HG02678 (cell line): ENCODE results near the gene ETF1.
"Not testable (repeated sequence)": the region's sequence is repeated elsewhere in the genome, so short reads cannot be mapped to it uniquely, and the experiment has no call there.

Experiments used
- ATAC-seq: cut with Tn5 transposase; IDR thresholded peaks from one replicate; pipeline ENCODE4 v1.9.1; 2021; ENCODE audit warnings: mild to moderate bottlenecking, moderate library complexity; ENCODE audit not compliant: unreplicated experiment

ETF1 gene

GRCh38 chr5:138492560-138493045 lies 50.4 kb downstream of the ETF1 start:
- ATAC-seq = no peak

DNA sequence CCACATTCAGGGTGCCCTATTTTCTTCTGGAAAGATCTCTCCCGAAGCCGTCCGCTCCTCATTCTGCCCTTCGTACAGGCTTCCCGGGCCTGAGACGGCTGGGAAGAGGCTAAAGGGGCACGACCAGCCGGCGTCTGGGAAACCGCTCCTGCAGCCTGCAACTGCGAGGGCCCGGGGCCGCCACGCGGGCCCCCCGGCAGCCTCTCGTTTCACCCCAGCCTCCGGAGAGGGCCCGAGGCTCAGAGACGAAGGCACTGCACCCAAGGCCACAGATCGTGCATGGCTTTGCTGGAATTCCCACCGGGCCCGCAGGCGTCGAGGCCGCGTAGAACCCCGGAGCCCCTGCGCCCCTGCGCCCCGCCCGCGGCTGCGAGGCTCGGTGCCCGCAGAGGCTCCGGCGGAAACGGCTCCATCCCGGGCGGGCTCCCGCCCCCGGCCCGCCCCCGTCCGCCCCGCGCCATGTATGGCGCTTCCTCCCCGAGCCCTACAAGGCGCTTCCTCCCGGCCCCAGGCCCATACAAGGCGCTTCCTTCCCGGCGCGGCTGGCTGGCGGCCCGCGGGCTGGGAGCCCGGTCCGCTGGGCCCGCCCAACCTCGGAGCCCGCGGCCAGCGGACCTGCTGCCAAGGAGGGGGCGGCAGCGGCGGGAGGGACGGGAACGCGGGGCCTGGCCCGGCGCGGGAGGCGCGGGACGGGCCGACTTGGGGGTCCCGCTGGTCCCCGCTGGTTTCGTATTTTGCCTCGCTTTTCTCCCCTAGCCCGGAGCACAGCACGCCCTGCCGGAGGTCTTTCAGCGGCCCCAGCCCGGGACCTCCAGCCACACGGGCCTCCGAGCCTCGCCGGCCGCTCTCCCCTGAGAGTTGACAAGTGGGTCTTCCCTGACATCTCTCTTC lies 51.1 kb downstream of the ETF1 start:
- ATAC-seq = peak; percentile 99

DNA sequence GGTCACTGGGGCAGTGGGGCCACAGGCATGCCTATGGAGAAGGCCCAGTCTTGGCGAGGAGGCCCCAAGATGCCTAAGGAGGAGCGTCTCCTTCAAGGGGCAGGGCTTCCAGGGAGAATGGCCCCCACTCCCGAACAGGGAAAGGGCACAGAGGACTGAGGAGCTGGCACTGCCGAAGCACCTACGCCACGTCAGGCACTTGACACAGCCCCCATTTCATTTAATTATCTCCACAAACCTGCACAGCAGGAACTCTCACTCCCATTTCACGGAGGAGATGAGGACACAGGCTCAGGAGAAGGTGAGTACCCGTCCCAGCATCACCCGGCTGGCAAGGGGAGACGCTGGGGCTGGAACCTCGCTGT lies 51.8 kb downstream of the ETF1 start:
- ATAC-seq = no peak

GRCh38 chr5:138490648-138491283 lies 52.3 kb downstream of the ETF1 start:
- ATAC-seq = no peak

GRCh38 chr5:138489683-138490061 lies 53.4 kb downstream of the ETF1 start:
- ATAC-seq = no peak

DNA sequence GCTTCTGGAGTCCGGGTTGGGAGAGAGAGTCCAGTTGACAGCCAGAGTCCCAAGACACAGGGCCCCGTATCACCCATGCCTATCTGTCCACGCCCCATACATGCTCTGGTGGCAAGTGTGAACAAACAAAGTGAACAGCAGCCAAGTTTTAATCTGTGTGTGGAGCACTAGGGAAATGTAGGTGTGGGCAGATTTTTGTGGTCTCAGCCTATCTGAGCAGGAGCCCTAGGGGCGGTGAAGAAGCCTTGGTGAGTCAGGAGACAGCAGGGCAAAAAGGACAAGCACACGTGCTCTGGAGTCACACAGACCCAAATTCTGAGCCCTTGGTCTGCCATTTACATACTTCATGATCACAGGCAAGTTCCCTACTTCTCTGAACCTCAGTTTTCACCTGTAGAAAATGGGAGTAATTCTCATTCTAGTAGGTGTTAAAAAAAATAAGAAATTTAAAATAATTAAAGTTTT lies 54.5 kb downstream of the ETF1 start:
- no peak for ATAC-seq

DNA sequence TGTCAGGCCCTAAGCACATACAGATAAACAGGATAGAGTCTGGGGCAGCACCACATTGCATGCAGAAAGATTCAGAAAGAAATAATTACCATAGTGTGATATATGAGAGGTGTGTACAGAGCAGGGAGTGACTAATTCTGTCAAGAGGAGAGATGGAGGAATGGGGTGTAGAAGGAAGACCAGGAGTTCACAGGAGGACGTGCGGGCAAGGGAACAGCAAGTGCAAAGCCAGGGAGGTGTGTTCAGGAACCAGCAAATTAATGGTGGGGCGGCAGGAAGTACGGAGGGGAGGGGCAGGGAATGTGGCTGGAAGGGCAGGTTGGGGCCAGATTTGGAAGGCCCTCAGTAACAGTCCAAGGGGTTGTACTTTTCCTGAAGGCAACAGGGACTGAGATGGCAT lies 60.4 kb downstream of the ETF1 start:
- no peak for ATAC-seq

DNA sequence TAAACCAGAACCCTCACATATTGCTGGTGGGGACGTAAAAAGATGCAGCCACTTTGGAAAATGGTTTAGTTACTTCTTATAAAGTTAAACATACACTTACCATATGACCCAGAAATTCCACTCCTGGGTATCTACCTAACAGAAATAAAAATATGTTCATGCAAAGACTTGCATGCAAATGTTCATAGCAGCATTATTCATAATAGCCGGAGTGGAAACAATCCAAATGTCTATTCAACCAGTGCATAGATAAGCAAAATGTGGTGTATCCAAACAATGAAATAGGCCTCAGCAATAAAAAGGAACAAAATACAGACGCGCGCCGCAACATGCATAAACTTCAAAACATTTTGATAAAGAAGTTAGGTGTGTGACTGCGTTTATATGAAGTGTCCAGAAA lies 66.1 kb downstream of the ETF1 start:
- ATAC-seq = no peak

- not testable (repeated sequence) for ATAC-seq
These were observed 69.9 kb downstream of the ETF1 start for GRCh38 chr5:138473151-138473550.

GRCh38 chr5:138472353-138472752 lies 70.7 kb downstream of the ETF1 start:
- ATAC-seq = no peak

GRCh38 chr5:138471052-138471361 lies 72.0 kb downstream of the ETF1 start:
- no peak for ATAC-seq

DNA sequence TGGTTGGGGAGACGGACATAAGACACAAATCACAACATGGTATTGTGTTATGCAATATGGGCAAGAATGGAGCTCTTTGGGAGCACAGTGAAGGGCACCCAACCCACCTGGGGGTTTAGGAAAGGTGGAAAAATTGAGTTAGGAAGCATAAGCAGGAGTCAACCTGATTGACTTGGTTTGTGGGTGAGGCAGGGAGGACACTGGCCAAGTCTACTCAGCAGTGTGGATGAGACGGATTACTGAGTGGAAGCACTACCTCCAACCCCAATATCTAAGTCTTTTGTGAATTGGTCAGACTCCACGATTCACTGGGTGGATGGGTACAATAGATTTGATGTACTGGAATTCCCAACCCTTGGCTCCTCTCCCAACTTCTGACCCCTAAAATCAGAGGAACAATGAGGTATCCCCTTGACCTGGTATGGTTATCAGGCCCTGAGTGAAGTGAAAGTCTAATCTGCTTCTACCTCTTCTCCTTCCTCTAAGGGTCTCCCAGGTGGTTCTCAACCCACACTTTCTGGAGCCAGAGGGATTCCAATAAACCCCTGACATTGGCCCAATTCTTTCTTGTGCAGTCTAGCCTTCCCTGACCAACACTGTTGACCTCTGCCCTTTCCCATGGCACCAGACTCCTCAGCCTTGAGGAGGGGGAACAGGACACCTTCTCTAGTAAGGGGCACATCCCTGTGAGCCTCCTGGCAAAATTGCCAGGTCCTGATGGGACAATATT lies 72.5 kb downstream of the ETF1 start:
- ATAC-seq = no peak

GRCh38 chr5:138469540-138470321 lies 73.3 kb downstream of the ETF1 start:
- ATAC-seq = no peak

DNA sequence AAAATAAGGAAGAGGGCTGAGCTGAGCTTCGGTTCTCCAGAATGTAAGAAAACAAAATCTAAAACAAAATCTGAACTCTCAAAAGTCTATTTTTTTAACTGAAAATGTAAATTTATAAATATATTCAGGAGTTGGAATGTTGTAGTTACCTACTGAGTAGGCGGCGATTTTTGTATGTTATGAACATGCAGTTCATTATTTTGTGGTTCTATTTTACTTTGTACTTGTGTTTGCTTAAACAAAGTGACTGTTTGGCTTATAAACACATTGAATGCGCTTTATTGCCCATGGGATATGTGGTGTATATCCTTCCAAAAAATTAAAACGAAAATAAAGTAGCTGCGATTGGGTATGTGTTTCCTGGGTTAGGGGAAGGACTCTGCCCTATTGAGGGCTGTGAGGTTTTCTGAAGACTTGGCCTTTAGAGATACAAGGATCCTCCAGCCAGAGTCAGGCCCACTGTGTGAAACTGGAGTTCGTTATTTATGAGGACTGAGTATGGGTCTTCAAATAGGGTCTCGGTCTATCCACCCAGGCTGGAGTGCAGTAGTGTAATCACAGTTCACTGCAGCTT lies 74.0 kb downstream of the ETF1 start:
- ATAC-seq = no peak

DNA sequence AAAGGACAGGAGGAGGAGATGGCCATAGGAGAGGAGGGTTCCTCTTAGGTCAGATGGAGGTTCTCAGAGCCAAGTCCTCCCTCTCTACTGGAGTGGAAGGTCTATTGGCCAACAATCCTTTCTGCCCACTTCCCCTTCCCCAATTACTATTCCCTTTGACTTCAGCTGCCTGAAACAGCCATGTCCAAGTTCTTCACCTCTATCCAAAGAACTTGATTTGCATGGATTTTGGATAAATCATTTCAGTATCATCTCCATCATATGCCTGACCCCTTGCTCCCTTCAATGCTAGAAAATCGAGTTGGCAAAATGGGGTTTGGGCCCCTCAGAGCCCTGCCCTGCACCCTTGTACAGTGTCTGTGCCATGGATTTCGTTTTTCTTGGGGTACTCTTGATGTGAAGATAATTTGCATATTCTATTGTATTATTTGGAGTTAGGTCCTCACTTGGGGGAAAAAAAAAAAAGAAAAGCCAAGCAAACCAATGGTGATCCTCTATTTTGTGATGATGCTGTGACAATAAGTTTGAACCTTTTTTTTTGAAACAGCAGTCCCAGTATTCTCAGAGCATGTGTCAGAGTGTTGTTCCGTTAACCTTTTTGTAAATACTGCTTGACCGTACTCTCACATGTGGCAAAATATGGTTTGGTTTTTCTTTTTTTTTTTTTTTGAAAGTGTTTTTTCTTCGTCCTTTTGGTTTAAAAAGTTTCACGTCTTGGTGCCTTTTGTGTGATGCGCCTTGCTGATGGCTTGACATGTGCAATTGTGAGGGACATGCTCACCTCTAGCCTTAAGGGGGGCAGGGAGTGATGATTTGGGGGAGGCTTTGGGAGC lies 74.7 kb downstream of the ETF1 start:
- ATAC-seq = no peak

- no peak for ATAC-seq
These were observed 75.3 kb downstream of the ETF1 start for GRCh38 chr5:138467711-138468132.

DNA sequence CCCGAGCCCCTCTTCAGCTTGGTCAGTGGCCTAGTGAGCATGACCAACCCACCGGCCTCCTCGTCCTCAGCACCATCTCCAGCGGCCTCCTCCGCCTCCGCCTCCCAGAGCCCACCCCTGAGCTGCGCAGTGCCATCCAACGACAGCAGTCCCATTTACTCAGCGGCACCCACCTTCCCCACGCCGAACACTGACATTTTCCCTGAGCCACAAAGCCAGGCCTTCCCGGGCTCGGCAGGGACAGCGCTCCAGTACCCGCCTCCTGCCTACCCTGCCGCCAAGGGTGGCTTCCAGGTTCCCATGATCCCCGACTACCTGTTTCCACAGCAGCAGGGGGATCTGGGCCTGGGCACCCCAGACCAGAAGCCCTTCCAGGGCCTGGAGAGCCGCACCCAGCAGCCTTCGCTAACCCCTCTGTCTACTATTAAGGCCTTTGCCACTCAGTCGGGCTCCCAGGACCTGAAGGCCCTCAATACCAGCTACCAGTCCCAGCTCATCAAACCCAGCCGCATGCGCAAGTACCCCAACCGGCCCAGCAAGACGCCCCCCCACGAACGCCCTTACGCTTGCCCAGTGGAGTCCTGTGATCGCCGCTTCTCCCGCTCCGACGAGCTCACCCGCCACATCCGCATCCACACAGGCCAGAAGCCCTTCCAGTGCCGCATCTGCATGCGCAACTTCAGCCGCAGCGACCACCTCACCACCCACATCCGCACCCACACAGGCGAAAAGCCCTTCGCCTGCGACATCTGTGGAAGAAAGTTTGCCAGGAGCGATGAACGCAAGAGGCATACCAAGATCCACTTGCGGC lies 75.9 kb downstream of the ETF1 start:
- ATAC-seq = no peak

GRCh38 chr5:138466125-138466899 lies 76.7 kb downstream of the ETF1 start:
- ATAC-seq = no peak
